ENCODE results near the gene MAPK8IP2. TPM values are rescaled to one million over a fixed set of nuclear protein-coding genes. Genes with fewer than 3 reads are reported as not detected.

MAPK8IP2 gene
- total and polyA plus RNA-seq, 2 of the 4 experiments (the other 2 are of a cell fraction): under 0.01 to 0.14 TPM

DNA sequence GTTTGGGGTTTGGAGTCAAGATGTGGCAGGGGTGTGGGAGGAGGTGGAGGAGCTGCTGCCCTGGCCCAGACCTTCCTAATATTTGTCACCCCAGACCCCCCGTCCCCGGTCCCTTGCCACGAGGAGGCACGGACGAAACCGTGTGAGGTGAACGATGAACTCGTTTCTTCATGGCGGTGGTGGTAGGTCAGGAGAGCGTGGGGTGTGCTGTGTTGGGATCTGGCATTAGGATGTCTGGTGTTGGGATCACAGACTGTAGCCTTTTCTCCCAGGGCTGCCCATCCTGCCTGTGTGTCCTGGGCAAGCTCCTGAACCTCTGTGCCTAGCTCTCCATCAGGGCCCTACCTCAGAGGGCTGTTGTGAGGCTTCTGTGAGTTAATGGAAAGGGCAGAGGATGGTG is 8.4 kb downstream of the MAPK8IP2 start:
- no peak overlapping the region for H4K5ac ChIP-seq (ENCODE audit: low read depth, low read length)
- no TSS peak for BruUV-seq (replicated peaks)
- H2AK5ac ChIP-seq (ENCODE audit: low read depth, low read length): no peak overlapping the region
- TF ChIP-seq RAD21 (IDR thresholded peaks at IDR 0.05; ENCODE audit: low read length): no peak
- TF ChIP-seq SMC3 (IDR thresholded peaks at IDR 0.05; ENCODE audit: low read depth, low read length): no peak
- no peak for TF ChIP-seq RFX5 (IDR thresholded peaks at IDR 0.05; ENCODE audit: low read depth, low read length)
- TF ChIP-seq, protein P1, sequence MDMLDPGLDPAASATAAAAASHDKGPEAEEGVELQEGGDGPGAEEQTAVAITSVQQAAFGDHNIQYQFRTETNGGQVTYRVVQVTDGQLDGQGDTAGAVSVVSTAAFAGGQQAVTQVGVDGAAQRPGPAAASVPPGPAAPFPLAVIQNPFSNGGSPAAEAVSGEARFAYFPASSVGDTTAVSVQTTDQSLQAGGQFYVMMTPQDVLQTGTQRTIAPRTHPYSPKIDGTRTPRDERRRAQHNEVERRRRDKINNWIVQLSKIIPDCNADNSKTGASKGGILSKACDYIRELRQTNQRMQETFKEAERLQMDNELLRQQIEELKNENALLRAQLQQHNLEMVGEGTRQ (IDR thresholded peaks at IDR 0.05; ENCODE audit: low read depth, low read length): no peak
- no peak for TF ChIP-seq CHD1 (IDR thresholded peaks at IDR 0.05; ENCODE audit: low read depth, low read length)
- no peak for TF ChIP-seq MAZ (IDR thresholded peaks at IDR 0.05; ENCODE audit: borderline replicate concordance, low read depth, low read length)
- TF ChIP-seq CEBPB (IDR thresholded peaks at IDR 0.05; ENCODE audit: low read depth, low read length): no peak
- TF ChIP-seq FOS (IDR thresholded peaks at IDR 0.05; ENCODE audit: low read depth, low read length): no peak
- no peak for TF ChIP-seq MXI1 (IDR thresholded peaks at IDR 0.05; ENCODE audit: borderline replicate concordance, low read depth, low read length)
- no peak for TF ChIP-seq RCOR1 (IDR thresholded peaks at IDR 0.05; ENCODE audit: insufficient replicate concordance, low read length)
- TF ChIP-seq, protein P2, sequence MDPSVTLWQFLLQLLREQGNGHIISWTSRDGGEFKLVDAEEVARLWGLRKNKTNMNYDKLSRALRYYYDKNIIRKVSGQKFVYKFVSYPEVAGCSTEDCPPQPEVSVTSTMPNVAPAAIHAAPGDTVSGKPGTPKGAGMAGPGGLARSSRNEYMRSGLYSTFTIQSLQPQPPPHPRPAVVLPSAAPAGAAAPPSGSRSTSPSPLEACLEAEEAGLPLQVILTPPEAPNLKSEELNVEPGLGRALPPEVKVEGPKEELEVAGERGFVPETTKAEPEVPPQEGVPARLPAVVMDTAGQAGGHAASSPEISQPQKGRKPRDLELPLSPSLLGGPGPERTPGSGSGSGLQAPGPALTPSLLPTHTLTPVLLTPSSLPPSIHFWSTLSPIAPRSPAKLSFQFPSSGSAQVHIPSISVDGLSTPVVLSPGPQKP (IDR thresholded peaks at IDR 0.05; ENCODE audit: borderline replicate concordance, low read depth, low read length): no peak
- TF ChIP-seq NFE2L2 (IDR thresholded peaks at IDR 0.05; ENCODE audit: low read depth, low read length): no peak
- TF ChIP-seq BHLHE40 (IDR thresholded peaks at IDR 0.05; ENCODE audit: low read depth, low read length): no peak
- TF ChIP-seq, protein P3, sequence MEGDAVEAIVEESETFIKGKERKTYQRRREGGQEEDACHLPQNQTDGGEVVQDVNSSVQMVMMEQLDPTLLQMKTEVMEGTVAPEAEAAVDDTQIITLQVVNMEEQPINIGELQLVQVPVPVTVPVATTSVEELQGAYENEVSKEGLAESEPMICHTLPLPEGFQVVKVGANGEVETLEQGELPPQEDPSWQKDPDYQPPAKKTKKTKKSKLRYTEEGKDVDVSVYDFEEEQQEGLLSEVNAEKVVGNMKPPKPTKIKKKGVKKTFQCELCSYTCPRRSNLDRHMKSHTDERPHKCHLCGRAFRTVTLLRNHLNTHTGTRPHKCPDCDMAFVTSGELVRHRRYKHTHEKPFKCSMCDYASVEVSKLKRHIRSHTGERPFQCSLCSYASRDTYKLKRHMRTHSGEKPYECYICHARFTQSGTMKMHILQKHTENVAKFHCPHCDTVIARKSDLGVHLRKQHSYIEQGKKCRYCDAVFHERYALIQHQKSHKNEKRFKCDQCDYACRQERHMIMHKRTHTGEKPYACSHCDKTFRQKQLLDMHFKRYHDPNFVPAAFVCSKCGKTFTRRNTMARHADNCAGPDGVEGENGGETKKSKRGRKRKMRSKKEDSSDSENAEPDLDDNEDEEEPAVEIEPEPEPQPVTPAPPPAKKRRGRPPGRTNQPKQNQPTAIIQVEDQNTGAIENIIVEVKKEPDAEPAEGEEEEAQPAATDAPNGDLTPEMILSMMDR (conservative IDR thresholded peaks at IDR 0.05; ENCODE audit: low read depth, low read length): no peak
- TF ChIP-seq POLR2A (IDR thresholded peaks at IDR 0.05; ENCODE audit: low read depth, low read length): no peak
- no peak for TF ChIP-seq MAFK (IDR thresholded peaks at IDR 0.05; ENCODE audit: low read depth, low read length)
- H3K18ac ChIP-seq (ENCODE audit: low read depth, low read length): no peak overlapping the region
- H3K27me3 ChIP-seq (ENCODE audit: control insufficient read depth, insufficient read depth, low read length): peaks cover 71% of the 10 kb centered on the region
- H2BK20ac ChIP-seq (ENCODE audit: low read depth, low read length): no peak overlapping the region
- no peaks in the 10 kb centered on the region for H3K79me1 ChIP-seq (ENCODE audit: low read depth in 1 of 2, low read length in 2 of 2)
- dilution Hi-C loops (cut with HindIII; ENCODE audit: low sequenced_read_pairs, unreplicated experiment): no loop called here
- H3K4me2 ChIP-seq (ENCODE audit: low read depth, low read length): no peak overlapping the region
- H2AK9ac ChIP-seq (replicated peaks; ENCODE audit: low read depth, low read length, poor library complexity): no peak overlapping the region
- intact Hi-C loops (cut with micrococcal nuclease): no loop called here
- DNase-seq (no peak), ATAC-seq (ENCODE audit: low read depth) (no peak)
- H3K14ac ChIP-seq (replicated peaks; ENCODE audit: low read depth, low read length): no peak overlapping the region
- CTCF ChIA-PET: no interaction called here
- no peak overlapping the region for H3K9ac ChIP-seq (ENCODE audit: low read depth, low read length)
- no CpG with 5 or more reads among the region's 10 CpGs for WGBS, 2 experiments (ENCODE audit: extremely low coverage in 2 of 2, insufficient read length in 1 of 2)
- H2BK5ac ChIP-seq (ENCODE audit: low read depth, low read length, poor library complexity, severe bottlenecking): no peak overlapping the region
- no peak overlapping the region; the same call in 1 of the 2 replicates for H3K23ac ChIP-seq (ENCODE audit: low read depth, low read length)
- no peak overlapping the region for H3K4ac ChIP-seq (ENCODE audit: low read depth, low read length)
- no peaks in the 10 kb centered on the region for H3K9me1 ChIP-seq (ENCODE audit: insufficient read depth, low read length)
- no peak overlapping the region for H2BK15ac ChIP-seq (ENCODE audit: low read depth, low read length)
- H3K27ac ChIP-seq (ENCODE audit: insufficient read depth, low read length): no peak overlapping the region
- no peak overlapping the region for H2AFZ ChIP-seq (replicated peaks; ENCODE audit: low read length, poor library complexity)
- POLR2A ChIA-PET (ENCODE audit: unreplicated experiment): no interaction called here
- no peaks in the 10 kb centered on the region; the same call in 1 of the 2 replicates for H4K20me1 ChIP-seq (ENCODE audit: insufficient read depth, low read length)
- no peak overlapping the region for H3K4me3 ChIP-seq (ENCODE audit: insufficient read depth, low read depth, low read length)
- in situ Hi-C loops (cut with MboI; ENCODE audit: low sequenced_read_pairs): no loop called here
- H2BK120ac ChIP-seq (ENCODE audit: low read depth, low read length): no peak overlapping the region
- no peaks in the 10 kb centered on the region for H3K9me3 ChIP-seq (ENCODE audit: control insufficient read depth, insufficient read depth, low read length)
- no peak overlapping the region for H4K91ac ChIP-seq (ENCODE audit: insufficient read depth, low read depth, low read length)
- no peaks in the 10 kb centered on the region for H3K36me3 ChIP-seq (ENCODE audit: control insufficient read depth, insufficient read depth, low read length)
- no peak overlapping the region for H3K56ac ChIP-seq (ENCODE audit: extremely low read depth, insufficient read depth, low read length)
- no peak overlapping the region for H4K8ac ChIP-seq (ENCODE audit: low read depth in 2 of 2, low read length in 2 of 2)
- H3K4me1 ChIP-seq (ENCODE audit: control insufficient read depth, insufficient read depth, low read length): no peaks in the 10 kb centered on the region
